ENCODE results near the gene TNFRSF13B. TPM values are rescaled to one million over a fixed set of nuclear protein-coding genes. Genes with fewer than 3 reads are reported as not detected.
"Not testable (repeated sequence)": the region's sequence is repeated elsewhere in the genome, so short reads cannot be mapped to it uniquely, and the experiment has no call there.

The TNFRSF13B gene
- total RNA-seq, 1 experiment from 2014 or later, result not detected

DNA sequence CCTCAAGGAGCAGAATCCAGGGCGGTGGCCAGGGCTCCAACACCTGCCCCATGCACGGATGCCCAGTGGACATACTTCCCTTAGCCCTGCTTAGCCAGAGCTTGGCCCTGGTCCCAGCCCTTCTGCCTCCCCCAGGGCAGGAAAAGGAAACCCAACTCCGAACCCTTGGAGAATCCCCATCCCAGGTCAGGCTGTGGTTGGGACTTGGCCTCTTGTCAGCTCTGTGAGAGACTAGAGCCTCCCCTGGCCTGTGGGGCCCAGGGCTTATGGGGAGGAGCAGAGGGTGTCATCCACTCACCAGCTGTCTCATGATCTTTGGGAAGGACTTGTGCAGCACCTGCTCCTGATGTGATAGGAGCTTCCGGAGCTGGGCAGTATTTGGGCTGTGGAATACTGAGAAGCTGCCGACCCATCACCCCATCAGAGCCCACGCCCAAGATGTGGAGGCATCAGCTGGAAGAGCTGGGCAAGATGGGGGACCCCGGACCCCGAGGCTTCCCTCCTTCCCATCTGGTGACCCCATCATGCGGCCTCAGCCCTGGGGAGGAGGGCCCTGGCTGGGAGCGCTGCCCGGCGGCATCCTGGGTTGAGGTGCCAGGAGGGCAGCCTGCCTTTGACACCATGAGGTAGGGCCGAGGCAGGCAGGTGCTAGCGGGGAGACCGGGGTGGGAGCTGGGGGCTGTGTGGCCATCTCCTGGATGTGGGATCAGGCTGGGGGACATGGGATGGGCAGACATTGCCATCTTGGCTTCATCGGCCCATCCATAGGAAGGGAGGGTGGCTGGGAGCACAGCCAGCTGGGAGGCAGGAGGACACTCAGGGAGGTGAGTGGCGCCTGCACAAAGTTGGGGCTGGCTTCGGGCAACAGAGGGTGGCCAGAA is 45.1 kb downstream of the TNFRSF13B start:
- DNase-seq (ENCODE audit: low read depth), result peak; percentile 40

GRCh38 chr17:16926061-16926511 is 45.8 kb downstream of the TNFRSF13B start:
- no peak for DNase-seq (ENCODE audit: low read depth)

DNA sequence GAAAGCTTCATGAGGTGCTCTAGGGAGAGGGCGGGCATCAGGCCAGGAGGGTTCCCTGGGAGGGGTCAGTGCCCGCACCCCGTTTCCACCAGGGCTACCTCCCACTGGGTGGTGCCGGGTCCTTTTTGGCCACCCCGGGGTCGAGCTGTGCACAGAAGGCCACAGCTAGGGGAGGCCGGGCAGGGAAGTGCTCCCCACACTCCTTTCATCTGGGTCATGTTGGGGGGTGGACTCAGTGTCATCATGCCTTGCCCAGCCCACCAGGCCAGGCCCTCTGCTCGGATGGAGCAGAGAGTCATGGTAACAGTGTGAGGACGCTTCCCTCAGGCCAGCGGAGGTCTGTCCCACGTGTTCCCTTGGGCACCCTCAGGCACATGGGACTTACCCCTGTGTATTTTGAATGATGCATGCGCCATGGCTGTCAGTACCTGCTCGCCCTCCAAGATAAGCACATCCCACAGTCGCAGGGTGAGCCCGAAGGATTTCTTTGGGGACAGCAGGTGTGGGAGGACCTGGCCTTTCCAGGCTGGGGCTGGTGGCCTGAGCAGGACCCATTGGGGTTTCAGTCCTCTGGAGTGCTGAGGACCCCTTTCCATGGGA is 46.4 kb downstream of the TNFRSF13B start:
- DNase-seq (ENCODE audit: low read depth), result no peak

- no peak for DNase-seq (ENCODE audit: low read depth)
Measured at GRCh38 chr17:16924696-16925440, 47.0 kb downstream of the TNFRSF13B start.

- no peak for DNase-seq (ENCODE audit: low read depth)
Measured at GRCh38 chr17:16923904-16924695, 47.8 kb downstream of the TNFRSF13B start.

- DNase-seq (ENCODE audit: low read depth), result no peak
Measured at GRCh38 chr17:16923097-16923903, 48.6 kb downstream of the TNFRSF13B start.

GRCh38 chr17:16922386-16923096 is 49.4 kb downstream of the TNFRSF13B start:
- DNase-seq (ENCODE audit: low read depth), result no peak

DNA sequence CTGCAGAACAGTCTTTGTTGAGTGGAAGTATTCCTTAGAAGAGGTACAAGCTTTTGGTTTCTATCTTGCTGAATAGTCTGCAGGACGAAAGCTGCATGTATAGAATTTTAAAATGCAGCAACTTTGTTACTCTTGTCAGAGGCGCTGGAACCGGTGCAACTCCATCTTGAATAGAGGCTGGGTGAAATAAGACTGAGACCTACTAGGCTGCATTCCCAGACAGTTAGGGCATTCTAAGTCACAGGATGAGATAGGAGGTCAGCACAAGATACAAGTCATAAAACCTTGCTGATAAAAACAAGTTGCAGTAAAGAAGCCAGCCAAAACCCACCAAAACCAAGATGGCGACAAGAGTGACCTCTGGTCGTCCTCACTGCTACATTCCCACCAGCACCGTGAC is 50.5 kb downstream of the TNFRSF13B start:
- DNase-seq (ENCODE audit: low read depth), result not testable (repeated sequence)

DNA sequence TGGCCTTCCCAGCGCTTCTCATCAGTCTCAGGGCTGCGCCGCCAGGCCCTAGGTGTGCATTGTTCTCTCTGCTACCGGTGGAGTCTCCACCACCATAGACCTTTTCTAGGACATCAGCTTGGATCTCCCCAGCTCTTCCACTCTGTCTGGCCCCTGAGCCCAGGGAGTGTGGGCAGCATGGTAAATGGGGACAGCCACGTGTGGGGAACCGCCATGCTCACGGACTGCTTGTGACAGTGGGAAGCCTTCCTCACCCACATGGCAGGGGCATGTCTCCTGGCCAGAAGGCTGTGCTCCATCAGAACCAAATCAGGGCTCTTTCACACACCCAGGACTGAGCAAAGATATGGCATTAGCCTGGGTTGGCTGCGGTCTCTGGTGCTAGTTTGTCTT is 51.3 kb downstream of the TNFRSF13B start:
- DNase-seq (ENCODE audit: low read depth), result no peak

DNA sequence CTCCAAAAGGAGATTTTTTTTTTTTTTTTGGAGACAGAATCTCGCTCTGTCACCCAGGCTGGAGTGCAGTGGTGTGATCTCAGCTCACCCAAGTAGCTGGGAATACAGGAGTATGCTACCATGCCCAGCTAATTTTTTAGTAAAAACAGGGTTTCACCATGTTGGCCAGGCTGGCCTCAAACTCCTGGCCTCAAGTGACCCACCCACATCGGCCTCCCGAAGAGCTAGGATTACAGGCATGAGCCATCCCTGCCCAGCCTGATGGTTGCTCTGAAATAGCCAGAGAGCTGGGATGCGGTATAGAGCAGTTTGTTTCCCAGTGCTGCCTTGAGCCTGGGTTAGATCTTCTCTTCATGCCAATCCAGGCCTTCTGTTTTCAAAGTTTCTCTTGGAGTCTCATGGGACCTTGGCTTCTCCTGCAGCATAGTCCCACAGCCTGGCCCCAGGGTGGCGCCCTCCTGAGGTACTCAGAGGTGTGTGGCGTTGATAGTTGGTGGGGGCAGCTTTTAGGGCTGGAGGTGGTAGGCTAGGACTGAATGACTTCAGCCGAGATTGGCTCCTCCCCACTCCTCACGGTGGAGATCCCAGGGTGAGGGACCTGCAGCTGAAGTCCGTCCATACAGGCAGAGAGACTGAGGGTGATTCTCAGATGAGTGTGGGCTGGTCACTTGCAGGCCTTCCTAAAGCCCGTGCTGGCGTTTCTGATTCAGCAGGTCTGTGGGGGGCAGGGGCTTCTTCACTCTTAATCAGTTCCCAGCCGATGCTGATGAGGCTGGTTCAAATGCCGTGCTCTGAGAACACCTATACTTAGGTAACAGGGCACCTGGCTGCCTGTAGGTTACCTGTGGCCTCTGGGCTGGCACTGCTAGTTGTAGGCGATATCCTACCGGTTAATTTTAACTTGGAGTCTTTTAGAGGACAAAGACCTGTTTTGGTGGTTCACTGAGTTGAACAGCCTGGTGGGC is 52.0 kb downstream of the TNFRSF13B start:
- DNase-seq (ENCODE audit: low read depth), result no peak

- DNase-seq (ENCODE audit: low read depth), result no peak
Measured at GRCh38 chr17:16918443-16918842, 53.5 kb downstream of the TNFRSF13B start.

GRCh38 chr17:16917671-16918394 is 54.1 kb downstream of the TNFRSF13B start:
- DNase-seq (ENCODE audit: low read depth), result no peak

GRCh38 chr17:16916557-16916920 is 55.4 kb downstream of the TNFRSF13B start:
- DNase-seq (ENCODE audit: low read depth), result no peak

DNA sequence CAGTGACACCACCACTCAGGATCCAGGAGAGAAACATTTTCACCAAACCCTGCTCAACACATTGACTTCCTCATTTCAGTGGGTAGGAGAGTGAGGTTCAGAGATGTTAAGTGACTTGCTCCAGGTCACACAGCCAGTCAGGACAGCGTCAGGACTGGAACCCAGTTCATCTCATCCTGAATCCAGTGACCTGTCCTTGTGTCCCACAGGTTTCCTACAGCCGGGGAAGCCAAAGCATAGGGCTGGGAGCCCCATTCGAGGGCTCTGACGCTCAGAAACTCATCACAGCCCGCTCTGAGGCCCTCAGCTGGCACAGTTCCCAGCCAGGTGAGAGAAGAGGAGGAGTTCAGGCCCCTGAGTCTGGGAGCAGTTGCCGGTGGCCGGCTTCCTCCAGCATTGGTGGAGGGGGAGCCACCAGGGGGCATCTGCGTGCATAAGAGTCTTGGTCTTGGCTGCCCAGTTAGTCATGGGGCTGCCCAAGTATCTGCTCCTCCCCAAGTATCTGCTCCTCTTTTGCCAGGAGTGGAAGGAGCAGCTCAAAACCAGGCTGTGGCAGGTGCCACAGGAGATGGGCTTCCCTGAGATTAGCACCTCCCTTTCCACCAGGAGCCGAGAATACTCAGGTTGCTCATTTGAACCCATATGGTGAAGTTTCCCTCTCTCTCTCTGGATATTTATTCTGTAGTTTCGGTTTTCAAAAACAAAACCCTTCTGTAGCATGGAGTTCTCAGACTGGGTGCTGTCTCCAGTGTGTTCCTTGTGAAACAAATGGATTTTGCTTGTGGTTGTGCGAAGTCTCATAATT is 56.0 kb downstream of the TNFRSF13B start:
- peak; percentile 12 for DNase-seq (ENCODE audit: low read depth)

DNA sequence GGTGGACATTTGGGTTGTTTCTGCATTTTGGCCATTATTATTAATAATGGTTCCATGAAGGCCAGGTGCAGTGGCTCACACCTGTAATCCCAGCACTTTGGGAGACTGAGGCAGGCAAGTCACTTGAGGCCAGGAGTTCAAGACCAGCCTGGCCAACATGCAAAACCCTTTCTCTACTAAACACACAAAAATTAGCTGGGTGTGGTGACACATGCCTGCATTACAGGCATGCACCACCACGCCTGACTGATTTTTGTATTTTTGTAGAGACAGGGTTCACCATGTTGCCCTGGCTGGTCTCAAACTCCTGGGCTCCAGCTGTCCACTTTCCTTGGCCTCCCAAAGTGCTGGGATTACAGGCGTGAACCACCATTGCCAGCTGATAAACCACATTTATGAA is 58.5 kb downstream of the TNFRSF13B start:
- DNase-seq (ENCODE audit: low read depth), result no peak

- DNase-seq (ENCODE audit: low read depth), result no peak
Measured at GRCh38 chr17:16912021-16912962, 59.6 kb downstream of the TNFRSF13B start.

Measured in LHCN-M2 (cell line).